ENCODE results near the gene ENOX1. TPM values are rescaled to one million over a fixed set of nuclear protein-coding genes. Genes with fewer than 3 reads are reported as not detected.

ENOX1 gene
- total RNA-seq, 1 donor from 2014 or later: 1.1 TPM

GRCh38 chr13:43339805-43340550 lies 446.8 kb downstream of the ENOX1 start:
- no peaks in the 10 kb centered on the region for H3K27me3 ChIP-seq
- H4K20me1 ChIP-seq (ENCODE audit: low read depth): no peaks in the 10 kb centered on the region
- H3K27ac ChIP-seq: no peak overlapping the region
- H3F3A ChIP-seq (ENCODE audit: low read depth): no peaks in the 10 kb centered on the region
- no peak overlapping the region for H3K4me2 ChIP-seq
- Mint-ChIP-seq H3K4me3 (no peak overlapping the region), H3K27me3 (ENCODE audit: insufficient read depth, low read depth) (peaks cover 5% of the 10 kb centered on the region), H3K27ac (no peak overlapping the region), H3K9me3 (no peaks in the 10 kb centered on the region), H3K4me1 (no peaks in the 10 kb centered on the region), H3K36me3 (no peaks in the 10 kb centered on the region)
- no peaks in the 10 kb centered on the region for H3K4me1 ChIP-seq
- no peak overlapping the region for H2AFZ ChIP-seq (replicated peaks)
- TF ChIP-seq EZH2 (IDR thresholded peaks at IDR 0.05) (no peak), CTCF (IDR thresholded peaks at IDR 0.05) (no peak), EZH2phosphoT487 (IDR thresholded peaks at IDR 0.05) (no peak)
- no peaks in the 10 kb centered on the region for H3K36me3 ChIP-seq
- H3K9me3 ChIP-seq (ENCODE audit: low read depth): no peaks in the 10 kb centered on the region
- H3K4me3 ChIP-seq: no peak overlapping the region
- DNase-seq (ENCODE audit: low spot score): no peak
- no peaks in the 10 kb centered on the region for H3K79me2 ChIP-seq (ENCODE audit: low read depth)
- no peak overlapping the region for H3K9ac ChIP-seq

GRCh38 chr13:43339145-43339804 lies 447.5 kb downstream of the ENOX1 start:
- Histone ChIP-seq H3K27ac (no peak overlapping the region), H3K9ac (no peak overlapping the region), H3K36me3 (no peaks in the 10 kb centered on the region), H2AFZ (replicated peaks) (no peak overlapping the region), H3K4me2 (no peak overlapping the region), H3K9me3 (ENCODE audit: low read depth) (no peaks in the 10 kb centered on the region), H3K4me1 (no peaks in the 10 kb centered on the region), H3K4me3 (no peak overlapping the region), H4K20me1 (ENCODE audit: low read depth) (no peaks in the 10 kb centered on the region), H3F3A (ENCODE audit: low read depth) (no peaks in the 10 kb centered on the region), H3K27me3 (no peaks in the 10 kb centered on the region), H3K79me2 (ENCODE audit: low read depth) (no peaks in the 10 kb centered on the region)
- peaks cover 5% of the 10 kb centered on the region for H3K27me3 Mint-ChIP-seq (ENCODE audit: insufficient read depth, low read depth)
- no peaks in the 10 kb centered on the region for H3K36me3 Mint-ChIP-seq
- H3K4me3 Mint-ChIP-seq: no peak overlapping the region
- H3K4me1 Mint-ChIP-seq: peaks cover 5% of the 10 kb centered on the region
- DNase-seq (ENCODE audit: low spot score): no peak
- TF ChIP-seq EZH2phosphoT487 (IDR thresholded peaks at IDR 0.05) (no peak), EZH2 (IDR thresholded peaks at IDR 0.05) (no peak), CTCF (IDR thresholded peaks at IDR 0.05) (no peak)
- H3K9me3 Mint-ChIP-seq: no peaks in the 10 kb centered on the region
- H3K27ac Mint-ChIP-seq: no peak overlapping the region

- Histone ChIP-seq H3K4me3 (no peak overlapping the region), H4K20me1 (ENCODE audit: low read depth) (no peaks in the 10 kb centered on the region), H3K9me3 (ENCODE audit: low read depth) (no peaks in the 10 kb centered on the region), H3F3A (ENCODE audit: low read depth) (peaks cover 10% of the 10 kb centered on the region), H3K27me3 (no peaks in the 10 kb centered on the region), H3K36me3 (no peaks in the 10 kb centered on the region), H2AFZ (replicated peaks) (no peak overlapping the region), H3K4me1 (peaks cover 11% of the 10 kb centered on the region), H3K9ac (no peak overlapping the region), H3K27ac (no peak overlapping the region), H3K79me2 (ENCODE audit: low read depth) (no peaks in the 10 kb centered on the region), H3K4me2 (no peak overlapping the region)
- H3K27me3 Mint-ChIP-seq (ENCODE audit: insufficient read depth, low read depth): peaks cover 5% of the 10 kb centered on the region
- H3K9me3 Mint-ChIP-seq: no peaks in the 10 kb centered on the region
- DNase-seq (ENCODE audit: low spot score): no peak
- TF ChIP-seq CTCF (IDR thresholded peaks at IDR 0.05) (no peak), EZH2 (IDR thresholded peaks at IDR 0.05) (no peak), EZH2phosphoT487 (IDR thresholded peaks at IDR 0.05) (no peak)
- H3K27ac Mint-ChIP-seq: no peak overlapping the region
- peaks cover 18% of the 10 kb centered on the region for H3K4me1 Mint-ChIP-seq
- no peak overlapping the region for H3K4me3 Mint-ChIP-seq
- H3K36me3 Mint-ChIP-seq: no peaks in the 10 kb centered on the region
Measured at GRCh38 chr13:43335764-43336163, 451.0 kb downstream of the ENOX1 start.
